ENCODE results near the gene DNAJB13. TPM values are rescaled to one million over a fixed set of nuclear protein-coding genes. Genes with fewer than 3 reads are reported as not detected.

Gene DNAJB13
- total RNA-seq, 1 donor from 2014 or later: not detected

- H3K9me3 Mint-ChIP-seq: peaks cover 3% of the 10 kb centered on the region
Observed at GRCh38 chr11:73944901-73945300, 5.9 kb upstream of the DNAJB13 start.

DNA sequence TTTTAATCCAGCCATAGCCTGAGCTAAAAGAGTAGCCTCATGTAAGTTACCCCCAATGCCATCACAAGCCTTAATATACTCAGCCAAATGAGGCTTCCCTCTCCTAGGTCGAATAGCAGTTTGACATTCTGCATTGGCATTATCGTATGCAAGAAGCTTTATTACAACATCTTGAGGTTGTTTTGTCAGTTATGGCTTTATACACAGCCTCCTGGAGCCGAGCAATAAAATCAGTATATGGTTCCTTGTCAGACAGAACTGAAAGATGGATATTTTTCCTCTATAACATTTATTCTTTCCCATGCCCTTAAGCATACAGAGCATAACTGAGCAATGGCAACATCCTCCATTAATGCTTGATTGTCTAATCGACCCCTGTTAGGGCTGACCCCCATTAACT, 5.4 kb upstream of the DNAJB13 start:
- Mint-ChIP-seq H3K36me3 (no peaks in the 10 kb centered on the region), H3K9me3 (peaks cover 3% of the 10 kb centered on the region), H3K4me3 (no peak overlapping the region), H3K27ac (peak overlapping the region; percentile 35), H3K27me3 (ENCODE audit: insufficient read depth, low read depth) (peaks cover 2% of the 10 kb centered on the region), H3K4me1 (no peaks in the 10 kb centered on the region)
- no peak for DNase-seq (ENCODE audit: low spot score)
- Histone ChIP-seq H4K20me1 (ENCODE audit: low read depth) (no peaks in the 10 kb centered on the region), H3K4me2 (no peak overlapping the region), H3F3A (ENCODE audit: low read depth) (no peaks in the 10 kb centered on the region), H3K4me3 (no peak overlapping the region), H2AFZ (replicated peaks) (no peak overlapping the region), H3K9ac (no peak overlapping the region), H3K9me3 (ENCODE audit: low read depth) (no peaks in the 10 kb centered on the region), H3K4me1 (no peaks in the 10 kb centered on the region), H3K36me3 (no peaks in the 10 kb centered on the region), H3K27ac (no peak overlapping the region), H3K79me2 (ENCODE audit: low read depth) (no peaks in the 10 kb centered on the region), H3K27me3 (no peaks in the 10 kb centered on the region)
- TF ChIP-seq EZH2phosphoT487 (IDR thresholded peaks at IDR 0.05): no peak
- TF ChIP-seq CTCF (IDR thresholded peaks at IDR 0.05): no peak
- TF ChIP-seq EZH2 (IDR thresholded peaks at IDR 0.05): no peak

More at GRCh38 chr11:73944901-73945300, 5.9 kb upstream of the DNAJB13 start:
- no peaks in the 10 kb centered on the region for H3K36me3 Mint-ChIP-seq
- Histone ChIP-seq H3K9ac (no peak overlapping the region), H3K27ac (no peak overlapping the region), H3K9me3 (ENCODE audit: low read depth) (no peaks in the 10 kb centered on the region), H3F3A (ENCODE audit: low read depth) (no peaks in the 10 kb centered on the region), H4K20me1 (ENCODE audit: low read depth) (no peaks in the 10 kb centered on the region), H3K4me2 (no peak overlapping the region), H3K36me3 (no peaks in the 10 kb centered on the region), H3K27me3 (no peaks in the 10 kb centered on the region), H3K79me2 (ENCODE audit: low read depth) (no peaks in the 10 kb centered on the region), H2AFZ (replicated peaks) (no peak overlapping the region), H3K4me3 (no peak overlapping the region), H3K4me1 (no peaks in the 10 kb centered on the region)
- no peak for DNase-seq (ENCODE audit: low spot score)
- H3K4me3 Mint-ChIP-seq: no peak overlapping the region
- no peak overlapping the region for H3K27ac Mint-ChIP-seq
- no peak for TF ChIP-seq EZH2phosphoT487 (IDR thresholded peaks at IDR 0.05)
- H3K27me3 Mint-ChIP-seq (ENCODE audit: insufficient read depth, low read depth): peaks cover 2% of the 10 kb centered on the region
- no peaks in the 10 kb centered on the region for H3K4me1 Mint-ChIP-seq

- Histone ChIP-seq H3K4me2 (no peak overlapping the region), H3K9ac (no peak overlapping the region), H3K9me3 (ENCODE audit: low read depth) (no peaks in the 10 kb centered on the region), H3K4me3 (no peak overlapping the region), H3K27ac (no peak overlapping the region), H3K27me3 (no peaks in the 10 kb centered on the region), H3K36me3 (no peaks in the 10 kb centered on the region), H3K79me2 (ENCODE audit: low read depth) (no peaks in the 10 kb centered on the region), H4K20me1 (ENCODE audit: low read depth) (no peaks in the 10 kb centered on the region), H3F3A (ENCODE audit: low read depth) (no peaks in the 10 kb centered on the region), H2AFZ (replicated peaks) (no peak overlapping the region), H3K4me1 (no peaks in the 10 kb centered on the region)
- Mint-ChIP-seq H3K9me3 (peaks cover 3% of the 10 kb centered on the region), H3K4me3 (no peak overlapping the region), H3K4me1 (peaks cover 6% of the 10 kb centered on the region), H3K27ac (no peak overlapping the region), H3K36me3 (no peaks in the 10 kb centered on the region), H3K27me3 (ENCODE audit: insufficient read depth, low read depth) (peaks cover 2% of the 10 kb centered on the region)
- TF ChIP-seq CTCF (IDR thresholded peaks at IDR 0.05): no peak
- no peak for TF ChIP-seq EZH2 (IDR thresholded peaks at IDR 0.05)
- no peak for TF ChIP-seq EZH2phosphoT487 (IDR thresholded peaks at IDR 0.05)
- DNase-seq (ENCODE audit: low spot score): no peak
Observed at GRCh38 chr11:73946798-73947458, 3.9 kb upstream of the DNAJB13 start.

- H3K27ac Mint-ChIP-seq: no peak overlapping the region
- H3K4me1 ChIP-seq: no peaks in the 10 kb centered on the region
Observed at GRCh38 chr11:73949246-73949645, 1.6 kb upstream of the DNAJB13 start.

More at GRCh38 chr11:73949246-73949645, 1.6 kb upstream of the DNAJB13 start:
- H3K4me3 Mint-ChIP-seq: peak overlapping the region; percentile 3
- H3F3A ChIP-seq (ENCODE audit: low read depth): no peaks in the 10 kb centered on the region
- DNase-seq (ENCODE audit: low spot score): no peak
- no peaks in the 10 kb centered on the region for H3K79me2 ChIP-seq (ENCODE audit: low read depth)
- no peak overlapping the region for H2AFZ ChIP-seq (replicated peaks)
- no peaks in the 10 kb centered on the region for H3K36me3 ChIP-seq
- no peaks in the 10 kb centered on the region for H3K9me3 ChIP-seq (ENCODE audit: low read depth)
- peaks cover 6% of the 10 kb centered on the region for H3K4me1 Mint-ChIP-seq
- no peak for TF ChIP-seq CTCF (IDR thresholded peaks at IDR 0.05)
- no peak for TF ChIP-seq EZH2phosphoT487 (IDR thresholded peaks at IDR 0.05)
- TF ChIP-seq EZH2 (IDR thresholded peaks at IDR 0.05): no peak
- no peaks in the 10 kb centered on the region for H4K20me1 ChIP-seq (ENCODE audit: low read depth)
- H3K27me3 ChIP-seq: no peaks in the 10 kb centered on the region
- H3K4me3 ChIP-seq: no peak overlapping the region
- peaks cover 3% of the 10 kb centered on the region for H3K9me3 Mint-ChIP-seq
- peaks cover 2% of the 10 kb centered on the region for H3K27me3 Mint-ChIP-seq (ENCODE audit: insufficient read depth, low read depth)
- H3K36me3 Mint-ChIP-seq: no peaks in the 10 kb centered on the region
- no peak overlapping the region for H3K4me2 ChIP-seq
- no peak overlapping the region for H3K27ac ChIP-seq
- no peak overlapping the region for H3K9ac ChIP-seq

Measured in neural progenitor cell (in vitro differentiated cells).